H1 (cell line): Measurements from ENCODE around the gene TPST2. TPM values are rescaled to one million over a fixed set of nuclear protein-coding genes. Genes with fewer than 3 reads are reported as not detected.

Experiments
- CTCF ChIA-PET: fragments of 300-600 bp; sonication (Branson Sonifier 250); formaldehyde crosslinking; loops from one replicate; lab custom pipeline; 2021; ENCODE audit not compliant: partially characterized antibody; lab: Charles Lee
- POLR2A ChIA-PET: fragments of 300-600 bp; sonication (Branson Sonifier 250); formaldehyde crosslinking; loops from one replicate; lab custom pipeline; 2021; ENCODE audit warnings: inconsistent platforms; ENCODE audit not compliant: partially characterized antibody; lab: Charles Lee
- DNase-seq, 2 experiments: peaks; one replicate each; pipeline versions ENCODE4 v3.0.0 to v3.0.0-alpha.2; 2010 to 2022; ENCODE audit warnings: low spot score in 2 of 2, low read depth in 1 of 2, mixed read lengths in 1 of 2
- FAIRE-seq: peaks from 2 replicates; lab custom pipeline; 2011; peaks lifted over from hg19 to GRCh38; lab: Jason Lieb, UNC
- H2AFZ ChIP-seq: 2 replicates; pipeline ENCODE4 v1.8.1; 2012; ENCODE audit warnings: low read length, inconsistent platforms
- H2AK5ac ChIP-seq: 2 replicates; pipeline ENCODE4 v1.6.1; 2013; ENCODE audit warnings: low read depth, low read length
- H2BK120ac ChIP-seq: replicated peaks from 2 replicates; pipeline ENCODE3; 2013; ENCODE audit warnings: low read depth, low read length, inconsistent platforms
- H2BK12ac ChIP-seq: 2 replicates; pipeline ENCODE4 v1.6.1; 2013; ENCODE audit warnings: low read depth, low read length
- H2BK15ac ChIP-seq: 2 replicates; pipeline ENCODE4 v1.6.1; 2013; ENCODE audit warnings: low read length
- H2BK20ac ChIP-seq: 2 replicates; pipeline ENCODE4 v1.6.1; 2013; ENCODE audit warnings: low read length
- H2BK5ac ChIP-seq: 2 replicates; pipeline ENCODE4 v1.6.1; 2013; ENCODE audit warnings: low read depth, low read length
- H3K14ac ChIP-seq: 2 replicates; pipeline ENCODE4 v1.6.1; 2013; ENCODE audit warnings: inconsistent platforms; ENCODE audit not compliant: insufficient read length
- H3K18ac ChIP-seq: 2 replicates; pipeline ENCODE4 v1.6.1; 2013; ENCODE audit warnings: low read length; ENCODE audit errors: extremely low read depth
- H3K23ac ChIP-seq: 2 replicates; pipeline ENCODE4 v1.6.1; 2013; ENCODE audit warnings: inconsistent platforms; ENCODE audit not compliant: insufficient read length
- H3K23me2 ChIP-seq: 2 replicates; pipeline ENCODE4 v1.6.1; 2013; ENCODE audit warnings: low read depth, low read length
- H3K27ac ChIP-seq: 2 replicates; pipeline ENCODE4 v1.6.1; 2011; ENCODE audit warnings: low read depth, low read length, inconsistent platforms
- H3K27me3 ChIP-seq, 4 experiments: replicated peaks in 1 of 4; 1 replicate in 1 of 4; 2 replicates in 3 of 4; pipeline versions ENCODE4 v1.6.1 to v1.8.1; 2011 to 2013; ENCODE audit warnings: low read length in 3 of 4, mild to moderate bottlenecking in 3 of 4, inconsistent platforms in 2 of 4, mixed read lengths in 2 of 4, moderate library complexity in 1 of 4; ENCODE audit not compliant: control insufficient read depth in 3 of 4, insufficient read depth in 3 of 4; ENCODE audit errors: extremely low read depth in 1 of 4
- H3K36me3 ChIP-seq, 4 experiments: 2 replicates each; pipeline versions ENCODE4 v1.6.1 to v1.8.1; 2011 to 2013; ENCODE audit warnings: mild to moderate bottlenecking in 4 of 4, low read length in 3 of 4, moderate library complexity in 2 of 4, control low read depth in 1 of 4, inconsistent platforms in 1 of 4; ENCODE audit not compliant: insufficient read depth in 4 of 4, control insufficient read depth in 2 of 4
- H3K4ac ChIP-seq: replicated peaks from 2 replicates; pipeline ENCODE3; 2013; ENCODE audit warnings: low read length, low read depth, mixed read lengths, inconsistent platforms; ENCODE audit not compliant: insufficient read length
- H3K4me1 ChIP-seq, 4 experiments: replicated peaks in 1 of 4; 1 replicate in 1 of 4; 2 replicates in 3 of 4; pipeline versions ENCODE4 v1.6.1 to v1.8.1; 2011 to 2013; ENCODE audit warnings: low read length in 3 of 4, inconsistent platforms in 2 of 4, mixed read lengths in 1 of 4; ENCODE audit not compliant: insufficient read depth in 4 of 4, control insufficient read depth in 3 of 4
- H3K4me2 ChIP-seq, 2 experiments: 2 replicates each; pipeline versions ENCODE4 v1.6.1 to v1.8.1; 2011 to 2013; ENCODE audit warnings: low read depth in 2 of 2, low read length in 2 of 2, control low read depth in 1 of 2, inconsistent platforms in 1 of 2, mild to moderate bottlenecking in 1 of 2; ENCODE audit not compliant: insufficient read depth in 1 of 2
- H3K4me3 ChIP-seq, 4 experiments: fragments of 200-600, 300-600 bp in 1 of 4; sonication (generic), shearing (Covaris generic), sonication (Bioruptor Twin) in 1 of 4; 2 replicates each; pipeline versions ENCODE4 v1.5.1 to v1.8.1; 2011 to 2016; ENCODE audit warnings: low read length in 4 of 4, low read depth in 3 of 4, control low read depth in 2 of 4, inconsistent platforms in 2 of 4, mild to moderate bottlenecking in 2 of 4, mixed read lengths in 1 of 4, moderate library complexity in 1 of 4; ENCODE audit not compliant: insufficient read depth in 2 of 4; ENCODE audit errors: extremely low read depth in 1 of 4
- H3K56ac ChIP-seq: replicated peaks from 2 replicates; pipeline ENCODE3; 2013; ENCODE audit warnings: low read depth, mild to moderate bottlenecking, mixed read lengths, low read length, inconsistent platforms; ENCODE audit not compliant: insufficient read length
- H3K79me1 ChIP-seq: 2 replicates; pipeline ENCODE4 v1.6.1; 2013; ENCODE audit warnings: low read depth, low read length, control low read depth
- H3K79me2 ChIP-seq, 2 experiments: 2 replicates each; pipeline versions ENCODE4 v1.6.1 to v1.8.1; 2012 to 2013; ENCODE audit warnings: low read length in 2 of 2, mild to moderate bottlenecking in 2 of 2, inconsistent platforms in 1 of 2; ENCODE audit not compliant: insufficient read depth in 2 of 2, control insufficient read depth in 1 of 2
- H3K9ac ChIP-seq, 4 experiments: replicated peaks in 1 of 4; 1 replicate in 1 of 4; 2 replicates in 3 of 4; pipeline versions ENCODE4 v1.6.1 to v1.8.1; 2011 to 2013; ENCODE audit warnings: low read depth in 3 of 4, low read length in 3 of 4, control low read depth in 2 of 4, mild to moderate bottlenecking in 2 of 4, moderate library complexity in 2 of 4, inconsistent platforms in 1 of 4; ENCODE audit errors: extremely low read depth in 1 of 4
- H3K9me3 ChIP-seq, 2 experiments: 2 replicates each; pipeline versions ENCODE4 v1.6.1 to v1.8.1; 2012 to 2013; ENCODE audit warnings: mild to moderate bottlenecking in 2 of 2, moderate library complexity in 2 of 2, control low read depth in 1 of 2, inconsistent platforms in 1 of 2, low read depth in 1 of 2, low read length in 1 of 2, mixed read lengths in 1 of 2; ENCODE audit not compliant: insufficient read depth in 2 of 2
- H4K20me1 ChIP-seq, 2 experiments: replicated peaks in 1 of 2; 2 replicates each; pipeline versions ENCODE3 to v1.8.1; 2011 to 2013; ENCODE audit warnings: inconsistent platforms in 2 of 2, low read length in 2 of 2, mild to moderate bottlenecking in 1 of 2; ENCODE audit not compliant: insufficient read depth in 2 of 2, control insufficient read depth in 1 of 2
- H4K5ac ChIP-seq: 2 replicates; pipeline ENCODE4 v1.6.1; 2013; ENCODE audit warnings: low read length, low read depth, mixed read lengths, inconsistent platforms; ENCODE audit not compliant: insufficient read length
- H4K8ac ChIP-seq: 2 replicates; pipeline ENCODE4 v1.8.0; 2013; ENCODE audit warnings: mild to moderate bottlenecking, moderate library complexity, low read length, inconsistent platforms; ENCODE audit not compliant: insufficient read depth; ENCODE audit errors: extremely low read depth
- H4K91ac ChIP-seq: replicated peaks from 2 replicates; pipeline ENCODE3; 2013; ENCODE audit warnings: low read length, mixed read lengths, inconsistent platforms; ENCODE audit not compliant: insufficient read length
- CTBP2 ChIP-seq: IDR thresholded peaks from 2 replicates; pipeline ENCODE4 v1.7.0; 2011; ENCODE audit warnings: borderline replicate concordance, mild to moderate bottlenecking, moderate library complexity, mixed read lengths, low read length; ENCODE audit not compliant: insufficient read depth, insufficient read length
- GABPA ChIP-seq: IDR thresholded peaks from 2 replicates; pipeline ENCODE4 v1.6.1; 2011; ENCODE audit warnings: mild to moderate bottlenecking, low read length, moderate library complexity, borderline replicate concordance; ENCODE audit not compliant: insufficient read depth
- JUND ChIP-seq: IDR thresholded peaks from 2 replicates; pipeline ENCODE4 v1.6.1; 2011; ENCODE audit warnings: mild to moderate bottlenecking, improper control_type of control experiment, low read length
- KDM1A ChIP-seq: fragments of 200-600, 300-600 bp; sonication (generic); IDR thresholded peaks from 2 replicates; pipeline ENCODE4 v1.7.1; 2016; ENCODE audit warnings: mild to moderate bottlenecking, low read length, borderline replicate concordance
- RFX5 ChIP-seq: IDR thresholded peaks from 2 replicates; pipeline ENCODE4 v1.6.1; 2011; ENCODE audit warnings: low read depth, low read length, improper control_type of control experiment, borderline replicate concordance
- SIX5 ChIP-seq: IDR thresholded peaks from 2 replicates; pipeline ENCODE4 v1.6.1; 2011; ENCODE audit warnings: mild to moderate bottlenecking, low read depth, low read length
- SP1 ChIP-seq: IDR thresholded peaks from 2 replicates; pipeline ENCODE4 v1.6.1; 2011; ENCODE audit warnings: low read depth, low read length
- SRF ChIP-seq: IDR thresholded peaks from 2 replicates; pipeline ENCODE4 v1.6.1; 2011; ENCODE audit warnings: mild to moderate bottlenecking, low read depth, low read length, moderate library complexity
- YY1 ChIP-seq: IDR thresholded peaks from 2 replicates; pipeline ENCODE4 v1.6.1; 2011; ENCODE audit warnings: low read depth, mild to moderate bottlenecking, low read length
- WGBS, 2 experiments: shearing (Covaris generic) in 1 of 2; methylation state at CpG; one replicate each; pipeline versions ENCODE4 v1.1.6 to v1.1.7; 2013 to 2015; ENCODE audit warnings: low lambda C conversion rate in 2 of 2, mixed read lengths in 2 of 2, inconsistent platforms in 1 of 2, low coverage in 1 of 2, missing lambda C conversion rate in 1 of 2; ENCODE audit not compliant: insufficient replicate concordance in 2 of 2, insufficient coverage in 1 of 2, insufficient read length in 1 of 2; ENCODE audit errors: extremely low coverage in 1 of 2, missing lambda C conversion rate in 1 of 2; 5-methylcytosine and 5-hydroxymethylcytosine counted together
- polyA plus RNA-seq, 7 experiments: library from polyadenylated mRNA; depleted of rRNA in 3 of 7; stranded (reverse) in 5 of 7; unstranded in 2 of 7; fragments of >200 nt in 5 of 7; fragments of 200-250 nt in 2 of 7; gene quantifications; 1 replicate in 5 of 7; 2 replicates in 1 of 7; 4 replicates in 1 of 7; pipeline versions ENCODE4 v1.2.1 to v1.2.3, GENCODE V29; 2011 to 2013; ENCODE audit warnings: missing spikeins in 2 of 7, mixed read lengths in 2 of 7
- total RNA-seq: library from RNA; stranded (reverse); fragmentation: NEBNext Ultra II Directional; extraction: Animal tissue kit (Norgen Biotek cat#: 25700); gene quantifications from 2 replicates; pipeline ENCODE4 v1.2.1, GENCODE V29; 2021
- TF ChIP-seq, protein P1 (sequence below), 3 experiments: IDR thresholded peaks; 1 replicate in 2 of 3; 2 replicates in 1 of 3; pipeline versions ENCODE4 v1.5.1 to v1.6.1; 2011; ENCODE audit warnings: low read length in 3 of 3, mild to moderate bottlenecking in 3 of 3, inconsistent platforms in 2 of 3, low read depth in 1 of 3, moderate library complexity in 1 of 3; ENCODE audit not compliant: insufficient read depth in 1 of 3; ENCODE audit errors: control extremely low read depth in 1 of 3

The TPST2 gene
- total and polyA plus RNA-seq, 2 of the 8 experiments (the other 6 are each of a cell fraction or from before 2014, with no cell fraction given): 58.8 to 143 TPM

- H3K36me3 ChIP-seq: peaks cover 4 to 23% (median 5%) of the 10 kb centered on the region in 4 experiments; a peak in 6 of 8 replicates
- H3K9me3 ChIP-seq: no peaks in the 10 kb centered on the region
- H3K27me3 ChIP-seq: no peaks in the 10 kb centered on the region
- H3K4me3 ChIP-seq: no peak overlapping the region
- no peak overlapping the region for H2BK120ac ChIP-seq
- H3K79me2 ChIP-seq: peaks cover 0 to 92% of the 10 kb centered on the region in 2 experiments
- no peak overlapping the region for H3K56ac ChIP-seq
- no peak overlapping the region for H2BK12ac ChIP-seq
- no peak overlapping the region for H4K8ac ChIP-seq
- H3K18ac ChIP-seq: peak overlapping the region; percentile 10; the same call in 1 of the 2 replicates
- peaks cover 2 to 17% of the 10 kb centered on the region in 2 experiments for H4K20me1 ChIP-seq
- H2BK5ac ChIP-seq: 0 out of 2 replicates have a peak overlapping the region, but pooled peaks have one; percentile 83
- no peak overlapping the region for H4K5ac ChIP-seq
- peak overlapping the region; percentile 29; the same call in 1 of the 2 replicates for H3K27ac ChIP-seq
- peaks cover 9 to 38% (median 15%) of the 10 kb centered on the region in 4 experiments for H3K4me1 ChIP-seq
- no peak for FAIRE-seq
- H2AK5ac ChIP-seq: no peak overlapping the region
- WGBS, 2 experiments: 88% methylated on average over 10 of the region's 10 CpGs; no CpG with 5 or more reads in 1 of the 2 experiments
- no peak overlapping the region for H2BK20ac ChIP-seq
- H2BK15ac ChIP-seq: no peak overlapping the region; the same call in 1 of the 2 replicates
- no peak for DNase-seq
- H2AFZ ChIP-seq: no peak overlapping the region
- ChIA-PET CTCF (interaction anchor here (1.0 to 2.2 kb wide), 4 partner anchors 15 to 87 kb away, joined by 3 to 10 read pairs (median 4); no protein-coding TSS in a partner anchor), POLR2A (interaction anchor here (0.7 to 3.0 kb wide), 11 partner anchors 9 to 92 kb away, joined by 3 to 17 read pairs (median 3); partner anchors contain the start of gene TFIP11)
- no peak overlapping the region for H3K4ac ChIP-seq
- TF ChIP-seq KDM1A (no peak), SP1 (no peak), YY1 (no peak), SIX5 (no peak), GABPA (no peak), JUND (no peak), CTBP2 (no peak), SRF (no peak), RFX5 (no peak)
- TF ChIP-seq, protein P1, sequence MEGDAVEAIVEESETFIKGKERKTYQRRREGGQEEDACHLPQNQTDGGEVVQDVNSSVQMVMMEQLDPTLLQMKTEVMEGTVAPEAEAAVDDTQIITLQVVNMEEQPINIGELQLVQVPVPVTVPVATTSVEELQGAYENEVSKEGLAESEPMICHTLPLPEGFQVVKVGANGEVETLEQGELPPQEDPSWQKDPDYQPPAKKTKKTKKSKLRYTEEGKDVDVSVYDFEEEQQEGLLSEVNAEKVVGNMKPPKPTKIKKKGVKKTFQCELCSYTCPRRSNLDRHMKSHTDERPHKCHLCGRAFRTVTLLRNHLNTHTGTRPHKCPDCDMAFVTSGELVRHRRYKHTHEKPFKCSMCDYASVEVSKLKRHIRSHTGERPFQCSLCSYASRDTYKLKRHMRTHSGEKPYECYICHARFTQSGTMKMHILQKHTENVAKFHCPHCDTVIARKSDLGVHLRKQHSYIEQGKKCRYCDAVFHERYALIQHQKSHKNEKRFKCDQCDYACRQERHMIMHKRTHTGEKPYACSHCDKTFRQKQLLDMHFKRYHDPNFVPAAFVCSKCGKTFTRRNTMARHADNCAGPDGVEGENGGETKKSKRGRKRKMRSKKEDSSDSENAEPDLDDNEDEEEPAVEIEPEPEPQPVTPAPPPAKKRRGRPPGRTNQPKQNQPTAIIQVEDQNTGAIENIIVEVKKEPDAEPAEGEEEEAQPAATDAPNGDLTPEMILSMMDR (IDR thresholded peaks at IDR 0.05; ENCODE audit: control extremely low read depth in 1 of 3, insufficient read depth in 1 of 3, low read depth in 1 of 3, low read length in 3 of 3): no peak
- H3K4me2 ChIP-seq: peak overlapping the region; percentile 27 to 49; a peak in 2 of 4 replicates
- no peak overlapping the region; a peak in 3 of 7 replicates for H3K9ac ChIP-seq
- peaks cover 30% of the 10 kb centered on the region for H3K79me1 ChIP-seq
- no peak overlapping the region for H4K91ac ChIP-seq
- H3K23ac ChIP-seq: no peak overlapping the region
- no peak overlapping the region for H3K14ac ChIP-seq
- peaks cover 2% of the 10 kb centered on the region; the same call in 1 of the 2 replicates for H3K23me2 ChIP-seq
Observed at GRCh38 chr22:26579331-26579886, 10.5 kb downstream of the TPST2 start.
